HepG2 (cell line): Measurements from ENCODE around the gene MEPCE. TPM values are rescaled to one million over a fixed set of nuclear protein-coding genes. Genes with fewer than 3 reads are reported as not detected.

Experiments
- ATAC-seq: fragments of 200-7000 bp; cut with Tn5 transposase; 3 replicates; pipeline ENCODE4 v1.9.1; 2020; ENCODE audit warnings: mild to moderate bottlenecking, moderate library complexity
- BruUV-seq: library from RNA; stranded (reverse); fragments of 400-500 nt; replicated peaks from 2 replicates; lab custom pipeline; 2021; lab: Mats Ljungman, UMichigan
- CTCF ChIA-PET: fragments of 300-600 bp; formaldehyde crosslinking; extraction: SDS; loops from one replicate; lab custom pipeline; 2021; ENCODE audit warnings: low total read pairs, inconsistent platforms, low intra/inter-chr PET ratio; lab: Yijun Ruan, JAX
- POLR2A ChIA-PET: fragments of 350-600 bp; sonication (Branson Sonifier 250); formaldehyde crosslinking; loops from one replicate; lab custom pipeline; 2020; ENCODE audit warnings: antibody characterized with exemption, inconsistent platforms; lab: Yijun Ruan, JAX
- DNase-seq: peaks from one replicate; pipeline ENCODE4 v3.0.0-alpha.2; 2015; ENCODE audit warnings: low spot score
- FAIRE-seq: peaks from 3 replicates; lab custom pipeline; 2011; peaks lifted over from hg19 to GRCh38; lab: Jason Lieb, UNC
- H2AFZ ChIP-seq: one replicate; pipeline ENCODE4 v1.6.1; 2011; ENCODE audit warnings: low read length, inconsistent platforms
- H3K27ac ChIP-seq: fragments of 300-600 bp; 3 replicates; pipeline ENCODE4 v1.8.0; 2011; ENCODE audit warnings: mixed run types, mild to moderate bottlenecking, mixed read lengths, low read length, inconsistent platforms; ENCODE audit not compliant: insufficient read depth; ENCODE audit errors: extremely low read length
- H3K27me3 ChIP-seq, 2 experiments: fragments of 200-600 bp in 1 of 2; 2 replicates in 1 of 2; 3 replicates in 1 of 2; pipeline versions ENCODE4 v1.6.0 to v1.8.0; 2011; ENCODE audit warnings: low read length in 2 of 2, mild to moderate bottlenecking in 2 of 2, moderate library complexity in 2 of 2, inconsistent platforms in 1 of 2; ENCODE audit not compliant: insufficient read depth in 2 of 2, control insufficient read depth in 1 of 2
- H3K36me3 ChIP-seq, 2 experiments: fragments of 200-600 bp in 1 of 2; replicated peaks in 1 of 2; 2 replicates in 1 of 2; 3 replicates in 1 of 2; pipeline versions ENCODE4 v1.5.1 to v1.8.0; 2011; ENCODE audit warnings: low read length in 2 of 2, inconsistent platforms in 1 of 2; ENCODE audit not compliant: insufficient read depth in 2 of 2, control insufficient read depth in 1 of 2
- H3K4me1 ChIP-seq: 2 replicates; pipeline ENCODE4 v1.5.1; 2012; ENCODE audit warnings: low read length, inconsistent platforms; ENCODE audit not compliant: insufficient read depth
- H3K4me2 ChIP-seq: 2 replicates; pipeline ENCODE4 v1.6.0; 2011; ENCODE audit warnings: low read depth, low read length, inconsistent platforms
- H3K4me3 ChIP-seq, 3 experiments: fragments of 200-600 bp in 1 of 3; sonication (generic), shearing (Covaris generic) in 1 of 3; replicated peaks in 1 of 3; 2 replicates each; pipeline ENCODE4 v1.5.1; 2011 to 2016; ENCODE audit warnings: low read length in 3 of 3, inconsistent platforms in 2 of 3, low read depth in 2 of 3, mild to moderate bottlenecking in 2 of 3, control low read depth in 1 of 3, mixed read lengths in 1 of 3; ENCODE audit not compliant: insufficient read depth in 1 of 3
- H3K79me2 ChIP-seq: one replicate; pipeline ENCODE4 v1.6.1; 2011; ENCODE audit warnings: low read length, inconsistent platforms; ENCODE audit not compliant: insufficient read depth
- H3K9ac ChIP-seq: 2 replicates; pipeline ENCODE4 v1.6.0; 2011; ENCODE audit warnings: mild to moderate bottlenecking, low read depth, low read length, inconsistent platforms; ENCODE audit not compliant: insufficient read depth
- H3K9me3 ChIP-seq: 2 replicates; pipeline ENCODE4 v1.5.1; 2012; ENCODE audit warnings: mild to moderate bottlenecking, low read length
- H4K20me1 ChIP-seq: 2 replicates; pipeline ENCODE4 v1.6.0; 2011; ENCODE audit warnings: inconsistent platforms, mild to moderate bottlenecking, low read length, moderate library complexity; ENCODE audit not compliant: insufficient read depth
- AGO1 ChIP-seq: fragments of 200-400 bp; formaldehyde crosslinking; IDR thresholded peaks from 2 replicates; pipeline ENCODE4 v1.6.1; 2017; ENCODE audit warnings: mild to moderate bottlenecking, low read depth, low read length, moderate library complexity; ENCODE audit not compliant: poor library complexity, severe bottlenecking
- FOXO1 ChIP-seq: sonication (generic); formaldehyde crosslinking; IDR thresholded peaks from 2 replicates; pipeline ENCODE4 v1.4.0; 2020; ENCODE audit warnings: missing genetic modification reagents
- HNF4A ChIP-seq: sonication (generic); formaldehyde crosslinking; IDR thresholded peaks from 2 replicates; pipeline ENCODE4 v1.4.0; 2020; ENCODE audit warnings: missing genetic modification reagents
- MED8 ChIP-seq: sonication (generic); formaldehyde crosslinking; IDR thresholded peaks from 2 replicates; pipeline ENCODE4 v1.8.1; 2023; ENCODE audit warnings: mild to moderate bottlenecking, missing genetic modification reagents; ENCODE audit not compliant: insufficient replicate concordance
- MLLT10 ChIP-seq: sonication (generic); formaldehyde crosslinking; IDR thresholded peaks from 2 replicates; pipeline ENCODE4 v1.4.0; 2020; ENCODE audit warnings: missing genetic modification reagents
- MXD4 ChIP-seq: IDR thresholded peaks from 2 replicates; pipeline ENCODE4 v1.6.1; 2016; ENCODE audit warnings: mild to moderate bottlenecking, missing biosample characterization, missing genetic modification reagents
- SNAPC2 ChIP-seq: sonication (generic); formaldehyde crosslinking; IDR thresholded peaks from 2 replicates; pipeline ENCODE4 v1.8.1; 2022; ENCODE audit warnings: mild to moderate bottlenecking, missing genetic modification reagents
- SP1 ChIP-seq, 2 experiments: fragments of 450-650 bp in 1 of 2; sonication (generic) in 1 of 2; formaldehyde crosslinking in 1 of 2; IDR thresholded peaks; 2 replicates each; pipeline versions ENCODE4 v1.4.0 to v1.6.1; 2016 to 2020; ENCODE audit warnings: missing genetic modification reagents in 1 of 2
- ZNF501 ChIP-seq: sonication (generic); formaldehyde crosslinking; IDR thresholded peaks from 2 replicates; pipeline ENCODE4 v1.5.1; 2020; ENCODE audit warnings: mild to moderate bottlenecking, moderate library complexity, missing genetic modification reagents
- ZNF543 ChIP-seq: sonication (generic); formaldehyde crosslinking; IDR thresholded peaks from 2 replicates; pipeline ENCODE4 v1.4.0; 2020; ENCODE audit warnings: mild to moderate bottlenecking, missing genetic modification reagents
- WGBS: methylation state at CpG from one replicate; pipeline ENCODE4 v1.1.6; 2017; ENCODE audit warnings: low lambda C conversion rate; 5-methylcytosine and 5-hydroxymethylcytosine counted together
- in situ Hi-C: cut with HindIII; loops from 2 replicates; pipeline ENCODE4 v1.10.0; 2017; ENCODE audit warnings: low pct_unique_long_range_greater_than_20kb; ENCODE audit not compliant: extremely low pct_ligation_motif_present
- intact Hi-C: fragments of 100-400 bp; cut with micrococcal nuclease; formaldehyde crosslinking; loops from one replicate; pipeline ENCODE4 v1.10.0; 2022; ENCODE audit not compliant: unreplicated experiment
- polyA plus RNA-seq, 8 experiments: library from polyadenylated mRNA; depleted of rRNA in 3 of 8; stranded (reverse) in 7 of 8; unstranded in 1 of 8; fragments of >200 nt; fragmentation: Illumina TruSeq in 4 of 8; extraction: Trizol in 4 of 8; gene quantifications; 2 replicates each; pipeline versions ENCODE4 v1.2.1 to v1.2.3, GENCODE V29; 2011 to 2016; ENCODE audit warnings: low read depth in 4 of 8, missing spikeins in 1 of 8, mixed read lengths in 1 of 8; ENCODE audit not compliant: insufficient read depth in 1 of 8
- total RNA-seq, 5 experiments: library from RNA; depleted of rRNA; stranded (reverse); fragments of >200 nt; fragmentation: Illumina TruSeq; extraction: Trizol; gene quantifications; 2 replicates each; pipeline ENCODE4 v1.2.3, GENCODE V29; 2016; ENCODE audit warnings: low read depth in 1 of 5
- TF ChIP-seq, protein P1 (sequence below): conservative IDR thresholded peaks from 2 replicates; pipeline ENCODE4 v1.6.1; 2018; ENCODE audit warnings: missing genetic modification reagents

The MEPCE gene
- total and polyA plus RNA-seq, 2 of the 13 experiments (the other 11 are each of a cell fraction or from before 2014, with no cell fraction given) = 12.3 to 26.0 TPM

DNA sequence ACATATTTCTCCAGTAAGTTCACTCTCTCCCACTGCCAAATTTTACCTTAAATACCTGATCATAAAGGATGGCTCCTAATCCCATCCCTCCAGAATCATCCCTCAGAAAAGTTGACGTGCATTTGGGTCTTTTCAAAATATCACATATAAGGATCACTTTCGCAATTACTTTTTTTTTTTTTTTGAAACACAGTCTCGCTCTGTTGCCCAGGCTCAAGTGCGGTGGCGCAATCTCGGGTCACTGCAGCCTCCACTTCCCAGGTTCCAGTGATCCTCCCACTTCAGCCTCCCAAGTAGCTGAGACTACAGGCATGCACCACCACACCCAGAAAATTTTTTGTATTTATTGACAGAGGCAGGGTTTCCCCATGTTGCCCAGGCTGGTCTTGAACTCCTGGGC lies 18.5 kb upstream of the MEPCE start:
- ChIA-PET CTCF (no interaction called here), POLR2A (no interaction called here)
- H3K4me3 ChIP-seq = no peak overlapping the region
- in situ Hi-C loops = no loop called here
- no peak for TF ChIP-seq ZNF543 (CRISPR knock-in tag)
- TF ChIP-seq MED8 (CRISPR knock-in tag) = no peak
- TF ChIP-seq SP1 (IDR thresholded peaks at IDR 0.05) = no peak
- TF ChIP-seq SP1 (CRISPR knock-in tag; IDR thresholded peaks at IDR 0.05) = no peak
- no peak for TF ChIP-seq ZNF501 (CRISPR knock-in tag)
- no peak for TF ChIP-seq MLLT10 (CRISPR knock-in tag)
- no peak for TF ChIP-seq AGO1
- TF ChIP-seq MXD4 (CRISPR knock-in tag) = no peak
- TF ChIP-seq FOXO1 (CRISPR knock-in tag) = no peak
- TF ChIP-seq SNAPC2 (CRISPR knock-in tag) = no peak
- no peak for TF ChIP-seq HNF4A (CRISPR knock-in tag)
- TF ChIP-seq, protein P1, sequence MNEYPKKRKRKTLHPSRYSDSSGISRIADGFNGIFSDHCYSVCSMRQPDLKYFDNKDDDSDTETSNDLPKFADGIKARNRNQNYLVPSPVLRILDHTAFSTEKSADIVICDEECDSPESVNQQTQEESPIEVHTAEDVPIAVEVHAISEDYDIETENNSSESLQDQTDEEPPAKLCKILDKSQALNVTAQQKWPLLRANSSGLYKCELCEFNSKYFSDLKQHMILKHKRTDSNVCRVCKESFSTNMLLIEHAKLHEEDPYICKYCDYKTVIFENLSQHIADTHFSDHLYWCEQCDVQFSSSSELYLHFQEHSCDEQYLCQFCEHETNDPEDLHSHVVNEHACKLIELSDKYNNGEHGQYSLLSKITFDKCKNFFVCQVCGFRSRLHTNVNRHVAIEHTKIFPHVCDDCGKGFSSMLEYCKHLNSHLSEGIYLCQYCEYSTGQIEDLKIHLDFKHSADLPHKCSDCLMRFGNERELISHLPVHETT (CRISPR knock-in tag) = no peak
- ATAC-seq (no peak), FAIRE-seq (no peak), DNase-seq (no peak)
- no peak overlapping the region for H2AFZ ChIP-seq
- no peaks in the 10 kb centered on the region for H4K20me1 ChIP-seq
- H3K27me3 ChIP-seq = peaks cover 0 to 6% of the 10 kb centered on the region in 2 experiments; a peak in 4 of 5 replicates
- H3K4me1 ChIP-seq = no peaks in the 10 kb centered on the region
- H3K27ac ChIP-seq = no peak overlapping the region
- intact Hi-C loops = no loop called here
- H3K36me3 ChIP-seq = no peaks in the 10 kb centered on the region
- H3K9me3 ChIP-seq = no peaks in the 10 kb centered on the region
- 61% methylated on average over 6 of the region's 6 CpGs for WGBS
- H3K9ac ChIP-seq = no peak overlapping the region
- H3K79me2 ChIP-seq = no peaks in the 10 kb centered on the region
- no TSS peak for BruUV-seq
- H3K4me2 ChIP-seq = no peak overlapping the region
